Measurements from ENCODE around the gene LDLRAD4. TPM values are rescaled to one million over a fixed set of nuclear protein-coding genes. Genes with fewer than 3 reads are reported as not detected.

LDLRAD4 gene
- total RNA-seq, 1 experiment from 2014 or later: 3.6 TPM

DNA sequence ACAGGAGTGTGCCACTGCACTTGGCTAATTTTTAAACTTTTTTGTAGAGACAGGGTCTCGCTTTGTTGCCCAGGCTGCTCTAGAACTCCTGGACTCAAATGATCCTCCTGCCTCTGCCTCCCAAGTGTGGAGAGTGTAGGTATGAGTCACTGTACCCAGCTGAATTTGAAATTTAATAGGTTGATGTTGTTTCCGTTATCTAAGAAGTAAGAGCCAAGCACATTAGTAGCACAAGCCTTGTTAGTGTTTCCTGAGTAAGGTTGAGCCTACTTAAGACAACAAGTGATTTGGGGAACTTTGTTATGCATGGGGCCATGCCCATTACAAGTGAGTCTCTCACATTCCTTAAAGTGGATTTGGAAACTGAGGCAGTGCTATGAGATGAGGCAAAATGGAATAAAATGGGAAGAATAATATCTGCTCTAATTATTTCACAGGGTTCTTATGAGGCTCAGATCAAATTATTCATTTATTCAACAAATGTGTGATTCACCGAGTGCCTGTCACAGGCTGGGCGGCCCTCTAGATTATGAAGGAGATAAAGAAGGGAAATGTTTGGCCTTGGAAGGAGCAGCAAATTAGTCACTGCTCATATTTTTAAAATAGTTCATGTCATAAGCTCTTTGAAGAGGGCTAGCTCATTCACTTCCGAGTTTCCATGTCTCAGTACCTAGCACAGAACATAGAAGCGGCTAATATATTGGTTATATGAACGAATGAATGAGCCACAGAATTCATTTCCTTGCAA, 217.2 kb downstream of the LDLRAD4 start:
- Histone ChIP-seq H3K4me1 (ENCODE audit: insufficient read depth, low read length, poor library complexity, severe bottlenecking) (peaks cover 20% of the 10 kb centered on the region), H3K9me3 (ENCODE audit: low read depth, low read length, poor library complexity, severe bottlenecking) (no peaks in the 10 kb centered on the region), H3K4me3 (ENCODE audit: low read depth, low read length, poor library complexity, severe bottlenecking) (no peak overlapping the region), H3K27me3 (replicated peaks; ENCODE audit: insufficient read depth, low read depth, low read length, poor library complexity) (no peaks in the 10 kb centered on the region), H3K36me3 (ENCODE audit: insufficient read depth, low read length, poor library complexity, severe bottlenecking) (no peaks in the 10 kb centered on the region), H3K27ac (ENCODE audit: low read depth, low read length, poor library complexity, severe bottlenecking) (no peak overlapping the region)
- intact Hi-C loops (cut with micrococcal nuclease; ENCODE audit: unreplicated experiment): no loop called here
- no TSS peak for BruUV-seq (replicated peaks)
- TF ChIP-seq EZH2 (IDR thresholded peaks at IDR 0.05; ENCODE audit: borderline replicate concordance, low read depth, low read length, poor library complexity, severe bottlenecking): no peak
- TF ChIP-seq, protein P1, sequence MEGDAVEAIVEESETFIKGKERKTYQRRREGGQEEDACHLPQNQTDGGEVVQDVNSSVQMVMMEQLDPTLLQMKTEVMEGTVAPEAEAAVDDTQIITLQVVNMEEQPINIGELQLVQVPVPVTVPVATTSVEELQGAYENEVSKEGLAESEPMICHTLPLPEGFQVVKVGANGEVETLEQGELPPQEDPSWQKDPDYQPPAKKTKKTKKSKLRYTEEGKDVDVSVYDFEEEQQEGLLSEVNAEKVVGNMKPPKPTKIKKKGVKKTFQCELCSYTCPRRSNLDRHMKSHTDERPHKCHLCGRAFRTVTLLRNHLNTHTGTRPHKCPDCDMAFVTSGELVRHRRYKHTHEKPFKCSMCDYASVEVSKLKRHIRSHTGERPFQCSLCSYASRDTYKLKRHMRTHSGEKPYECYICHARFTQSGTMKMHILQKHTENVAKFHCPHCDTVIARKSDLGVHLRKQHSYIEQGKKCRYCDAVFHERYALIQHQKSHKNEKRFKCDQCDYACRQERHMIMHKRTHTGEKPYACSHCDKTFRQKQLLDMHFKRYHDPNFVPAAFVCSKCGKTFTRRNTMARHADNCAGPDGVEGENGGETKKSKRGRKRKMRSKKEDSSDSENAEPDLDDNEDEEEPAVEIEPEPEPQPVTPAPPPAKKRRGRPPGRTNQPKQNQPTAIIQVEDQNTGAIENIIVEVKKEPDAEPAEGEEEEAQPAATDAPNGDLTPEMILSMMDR (conservative IDR thresholded peaks at IDR 0.05; ENCODE audit: low read depth, low read length): no peak
- DNase-seq (ENCODE audit: low spot score): peak; percentile 74
- POLR2A ChIA-PET (ENCODE audit: low non-redundant PET): no interaction called here
- CTCF ChIA-PET: no interaction called here

DNA sequence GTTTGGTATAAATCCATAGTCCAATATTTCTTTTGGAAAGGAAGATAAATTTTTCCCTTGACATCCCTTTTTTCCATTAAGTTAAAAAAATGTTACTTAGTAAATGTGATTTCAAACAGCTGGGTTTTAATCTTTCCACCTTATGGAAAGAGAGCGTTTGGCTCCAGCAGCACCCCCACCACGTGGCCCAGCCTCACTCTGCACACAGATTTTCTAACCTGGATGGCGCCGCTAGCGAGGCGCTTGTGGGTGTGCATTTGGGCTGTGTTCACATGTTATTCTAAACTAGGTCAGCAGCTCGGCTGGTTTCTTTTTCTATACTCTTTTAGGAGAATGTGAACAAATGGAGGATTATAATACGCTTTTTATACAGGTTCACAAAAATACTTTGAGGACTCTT, 218.0 kb downstream of the LDLRAD4 start:
- Histone ChIP-seq H3K9me3 (ENCODE audit: low read depth, low read length, poor library complexity, severe bottlenecking) (no peaks in the 10 kb centered on the region), H3K4me3 (ENCODE audit: low read depth, low read length, poor library complexity, severe bottlenecking) (no peak overlapping the region), H3K36me3 (ENCODE audit: insufficient read depth, low read length, poor library complexity, severe bottlenecking) (no peaks in the 10 kb centered on the region), H3K27ac (ENCODE audit: low read depth, low read length, poor library complexity, severe bottlenecking) (no peak overlapping the region), H3K4me1 (ENCODE audit: insufficient read depth, low read length, poor library complexity, severe bottlenecking) (peaks cover 14% of the 10 kb centered on the region), H3K27me3 (replicated peaks; ENCODE audit: insufficient read depth, low read depth, low read length, poor library complexity) (no peaks in the 10 kb centered on the region)
- TF ChIP-seq, protein P1 (conservative IDR thresholded peaks at IDR 0.05; ENCODE audit: low read depth, low read length): no peak
- TF ChIP-seq EZH2 (IDR thresholded peaks at IDR 0.05; ENCODE audit: borderline replicate concordance, low read depth, low read length, poor library complexity, severe bottlenecking): no peak
- BruUV-seq (replicated peaks): no TSS peak
- POLR2A ChIA-PET (ENCODE audit: low non-redundant PET): no interaction called here
- intact Hi-C loops (cut with micrococcal nuclease; ENCODE audit: unreplicated experiment): no loop called here
- no peak for DNase-seq (ENCODE audit: low spot score)
- CTCF ChIA-PET: no interaction called here

DNA sequence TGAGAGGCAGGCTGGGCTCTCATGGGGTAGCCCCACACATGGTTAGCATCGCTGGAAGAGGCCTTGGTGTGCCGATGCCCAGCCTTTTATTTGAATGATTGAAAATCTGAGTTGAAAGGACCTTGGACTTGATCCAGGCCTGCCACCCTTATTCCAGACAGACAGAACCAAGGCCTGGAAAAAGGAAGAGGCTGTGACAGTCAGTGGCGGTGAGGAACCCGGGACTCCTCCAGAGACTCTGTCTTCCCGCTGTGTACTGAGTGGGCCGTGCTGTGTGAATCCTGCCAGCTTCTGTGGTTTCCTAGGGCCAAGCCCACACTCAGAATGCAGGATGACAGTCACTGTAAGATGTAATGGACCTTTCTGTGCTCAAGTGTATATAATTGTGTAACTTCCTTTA, 218.5 kb downstream of the LDLRAD4 start:
- Histone ChIP-seq H3K4me3 (ENCODE audit: low read depth, low read length, poor library complexity, severe bottlenecking) (no peak overlapping the region), H3K27me3 (replicated peaks; ENCODE audit: insufficient read depth, low read depth, low read length, poor library complexity) (no peaks in the 10 kb centered on the region), H3K4me1 (ENCODE audit: insufficient read depth, low read length, poor library complexity, severe bottlenecking) (peaks cover 14% of the 10 kb centered on the region), H3K27ac (ENCODE audit: low read depth, low read length, poor library complexity, severe bottlenecking) (no peak overlapping the region), H3K9me3 (ENCODE audit: low read depth, low read length, poor library complexity, severe bottlenecking) (no peaks in the 10 kb centered on the region), H3K36me3 (ENCODE audit: insufficient read depth, low read length, poor library complexity, severe bottlenecking) (no peaks in the 10 kb centered on the region)
- POLR2A ChIA-PET (ENCODE audit: low non-redundant PET): no interaction called here
- BruUV-seq (replicated peaks): no TSS peak
- TF ChIP-seq, protein P1 (conservative IDR thresholded peaks at IDR 0.05; ENCODE audit: low read depth, low read length): no peak
- TF ChIP-seq EZH2 (IDR thresholded peaks at IDR 0.05; ENCODE audit: borderline replicate concordance, low read depth, low read length, poor library complexity, severe bottlenecking): no peak
- intact Hi-C loops (cut with micrococcal nuclease; ENCODE audit: unreplicated experiment): no loop called here
- CTCF ChIA-PET: no interaction called here
- no peak for DNase-seq (ENCODE audit: low spot score)

All from A673 (cell line).